Measurements from ENCODE around the gene IL1RAPL1. TPM values are rescaled to one million over a fixed set of nuclear protein-coding genes. Genes with fewer than 3 reads are reported as not detected.

IL1RAPL1 gene
- total RNA-seq, 5 donors from 2014 or later (not counting 1 experiment from before 2014, with no cell fraction given): not detected

DNA sequence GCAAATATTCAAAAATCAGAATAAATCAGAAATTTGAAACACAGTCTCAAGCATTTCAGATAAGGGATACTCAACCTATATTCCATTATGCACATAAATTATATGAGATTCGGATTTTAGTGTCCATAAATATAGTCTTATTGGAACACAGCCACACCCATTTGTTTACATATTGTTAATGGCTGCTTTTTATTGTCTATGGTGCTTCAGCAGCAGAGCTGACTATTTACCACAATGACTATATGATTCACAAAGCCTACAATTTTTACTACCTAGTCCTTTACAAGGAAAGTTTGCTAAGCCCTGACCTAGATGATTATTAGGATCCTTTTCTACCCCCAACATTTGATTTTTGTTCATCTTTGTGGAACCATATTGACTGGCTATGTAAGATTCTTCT, 63.9 kb downstream of the IL1RAPL1 start:
- Histone ChIP-seq H3K27me3 (replicated peaks in 1 of 2; ENCODE audit: control insufficient read depth in 2 of 2, extremely low read depth in 1 of 2, insufficient read depth in 2 of 2, low read length in 1 of 2) (no peaks in the 10 kb centered on the region), H3K27ac (ENCODE audit: low read length) (no peak overlapping the region), H3K4me3 (ENCODE audit: control insufficient read depth in 1 of 2, extremely low read depth in 1 of 2, low read length in 1 of 2) (no peak overlapping the region), H3K36me3 (ENCODE audit: control insufficient read depth in 2 of 2, extremely low read depth in 1 of 2, insufficient read depth in 1 of 2, low read length in 1 of 2) (no peaks in the 10 kb centered on the region), H3K4me1 (ENCODE audit: control insufficient read depth in 1 of 2, extremely low read depth in 1 of 2, insufficient read depth in 2 of 2, low read length in 2 of 2) (no peaks in the 10 kb centered on the region), H3K9me3 (no peaks in the 10 kb centered on the region)
- H3K9me3 Mint-ChIP-seq: peaks cover 0 to 7% (median 3%) of the 10 kb centered on the region in 3 donors
- POLR2A ChIA-PET: no interaction called here
- H3K4me1 Mint-ChIP-seq: no peaks in the 10 kb centered on the region
- no peak overlapping the region for H3K27ac Mint-ChIP-seq
- DNase-seq (no peak), ATAC-seq (replicated peaks in 1 of 4) (no peak)
- WGBS (ENCODE audit: insufficient coverage): no CpG with 5 or more reads among the region's 1 CpG
- no peak overlapping the region for H3K4me3 Mint-ChIP-seq
- CTCF ChIA-PET: no interaction called here
- H3K36me3 Mint-ChIP-seq: no peaks in the 10 kb centered on the region
- H3K27me3 Mint-ChIP-seq: no peaks in the 10 kb centered on the region

DNA sequence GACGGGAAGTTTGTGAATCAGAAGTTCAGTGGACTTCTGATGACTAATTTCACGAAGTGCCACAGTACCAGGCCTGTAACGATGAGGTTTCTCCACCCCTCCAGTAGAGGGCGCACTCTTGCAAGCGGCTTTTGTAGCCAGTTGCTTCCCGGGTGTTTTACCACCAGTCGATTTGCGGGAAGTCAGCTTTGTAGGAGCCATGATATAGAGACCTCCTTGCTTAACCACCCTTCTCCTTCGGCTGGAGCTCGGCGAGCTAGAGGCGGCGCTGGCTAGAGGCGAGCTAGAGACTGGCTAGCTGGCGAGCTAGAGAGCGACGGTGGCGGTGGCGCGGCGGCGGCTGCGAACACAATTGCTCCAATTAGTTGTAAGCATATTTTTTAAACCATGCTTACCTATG, 72.0 kb downstream of the IL1RAPL1 start:
- H3K9me3 Mint-ChIP-seq: no peaks in the 10 kb centered on the region
- Histone ChIP-seq H3K36me3 (ENCODE audit: control insufficient read depth in 2 of 2, extremely low read depth in 1 of 2, insufficient read depth in 1 of 2, low read length in 1 of 2) (no peaks in the 10 kb centered on the region), H3K4me3 (ENCODE audit: control insufficient read depth in 1 of 2, extremely low read depth in 1 of 2, low read length in 1 of 2) (no peak overlapping the region), H3K27ac (ENCODE audit: low read length) (no peak overlapping the region), H3K9me3 (no peaks in the 10 kb centered on the region), H3K27me3 (replicated peaks in 1 of 2; ENCODE audit: control insufficient read depth in 2 of 2, extremely low read depth in 1 of 2, insufficient read depth in 2 of 2, low read length in 1 of 2) (no peaks in the 10 kb centered on the region), H3K4me1 (ENCODE audit: control insufficient read depth in 1 of 2, extremely low read depth in 1 of 2, insufficient read depth in 2 of 2, low read length in 2 of 2) (no peaks in the 10 kb centered on the region)
- CTCF ChIA-PET: interaction anchor here in 1 of 2 donors (0.6 to 1.1 kb wide), 5 partner anchors 10 to 1845 kb away, joined by 3 to 9 read pairs (median 4); no protein-coding TSS in a partner anchor
- no peak overlapping the region for H3K27ac Mint-ChIP-seq
- H3K27me3 Mint-ChIP-seq: no peaks in the 10 kb centered on the region
- no CpG with 5 or more reads among the region's 23 CpGs for WGBS (ENCODE audit: insufficient coverage)
- H3K36me3 Mint-ChIP-seq: no peaks in the 10 kb centered on the region
- H3K4me1 Mint-ChIP-seq: no peaks in the 10 kb centered on the region
- DNase-seq (peak in 1 of 35 experiments; percentile 0), ATAC-seq (replicated peaks in 1 of 4) (no peak)
- POLR2A ChIA-PET: no interaction called here
- no peak overlapping the region for H3K4me3 Mint-ChIP-seq

DNA sequence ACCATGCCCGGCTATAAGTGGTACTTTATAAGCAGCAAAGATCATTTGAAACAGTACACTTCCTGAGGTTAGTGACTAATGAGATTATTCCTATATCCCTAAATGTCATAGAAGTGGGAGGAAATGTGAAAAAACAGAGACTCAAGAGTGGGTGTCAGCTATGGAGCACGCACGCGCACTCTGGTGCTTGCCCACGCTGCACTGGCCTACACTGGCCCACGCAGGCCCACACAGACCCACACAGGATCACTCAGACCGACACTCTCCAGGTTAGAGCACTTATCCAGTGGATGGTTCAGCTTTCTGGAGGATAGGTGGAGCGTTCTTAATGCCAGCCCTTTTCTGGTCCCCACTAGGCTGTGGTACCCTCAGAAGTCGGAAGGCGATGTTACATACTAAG, 78.5 kb downstream of the IL1RAPL1 start:
- no peaks in the 10 kb centered on the region for H3K36me3 Mint-ChIP-seq
- no peak for ATAC-seq (replicated peaks in 1 of 4)
- WGBS (ENCODE audit: insufficient coverage): 90% methylated on average over 2 of the region's 10 CpGs
- no peak overlapping the region for H3K27ac Mint-ChIP-seq
- Histone ChIP-seq H3K9me3 (no peaks in the 10 kb centered on the region), H3K4me1 (ENCODE audit: control insufficient read depth in 1 of 2, extremely low read depth in 1 of 2, insufficient read depth in 2 of 2, low read length in 2 of 2) (no peaks in the 10 kb centered on the region), H3K27ac (ENCODE audit: low read length) (no peak overlapping the region), H3K27me3 (replicated peaks in 1 of 2; ENCODE audit: control insufficient read depth in 2 of 2, extremely low read depth in 1 of 2, insufficient read depth in 2 of 2, low read length in 1 of 2) (no peaks in the 10 kb centered on the region), H3K36me3 (ENCODE audit: control insufficient read depth in 2 of 2, extremely low read depth in 1 of 2, insufficient read depth in 1 of 2, low read length in 1 of 2) (no peaks in the 10 kb centered on the region), H3K4me3 (ENCODE audit: control insufficient read depth in 1 of 2, extremely low read depth in 1 of 2, low read length in 1 of 2) (no peak overlapping the region)
- H3K27me3 Mint-ChIP-seq: no peaks in the 10 kb centered on the region
- H3K9me3 Mint-ChIP-seq: peaks cover 0 to 3% (median 0%) of the 10 kb centered on the region in 3 donors
- no peaks in the 10 kb centered on the region for H3K4me1 Mint-ChIP-seq
- CTCF ChIA-PET: no interaction called here
- DNase-seq: no peak
- H3K4me3 Mint-ChIP-seq: no peak overlapping the region
- POLR2A ChIA-PET: no interaction called here

DNA sequence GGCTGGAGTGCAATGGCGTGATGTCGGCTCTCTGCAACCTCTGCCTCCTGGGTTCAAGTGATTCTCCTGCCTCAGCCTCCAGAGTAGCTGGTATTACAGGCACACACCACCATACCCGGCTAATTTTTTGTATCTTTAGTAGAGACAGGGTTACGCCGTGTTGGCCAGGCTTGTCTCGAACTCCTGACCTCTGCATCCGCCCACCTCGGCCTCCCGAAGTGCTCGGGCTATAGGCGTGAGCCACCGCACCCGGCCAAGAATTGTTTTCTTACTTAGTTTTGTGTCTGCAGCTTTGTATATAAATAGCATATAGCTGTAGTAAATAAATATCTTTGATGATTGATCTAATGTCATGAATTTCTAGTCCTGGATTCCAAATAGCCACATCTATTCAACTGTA, 81.1 kb downstream of the IL1RAPL1 start:
- Mint-ChIP-seq H3K4me3 (no peak overlapping the region), H3K36me3 (no peaks in the 10 kb centered on the region), H3K27me3 (peaks cover 0 to 5% of the 10 kb centered on the region in 2 donors), H3K9me3 (peaks cover 0 to 3% (median 0%) of the 10 kb centered on the region in 3 donors), H3K4me1 (no peaks in the 10 kb centered on the region), H3K27ac (no peak overlapping the region)
- WGBS (ENCODE audit: insufficient coverage): no CpG with 5 or more reads among the region's 13 CpGs
- Histone ChIP-seq H3K9me3 (no peaks in the 10 kb centered on the region), H3K27me3 (replicated peaks in 1 of 2; ENCODE audit: control insufficient read depth in 2 of 2, extremely low read depth in 1 of 2, insufficient read depth in 2 of 2, low read length in 1 of 2) (no peaks in the 10 kb centered on the region), H3K36me3 (ENCODE audit: control insufficient read depth in 2 of 2, extremely low read depth in 1 of 2, insufficient read depth in 1 of 2, low read length in 1 of 2) (no peaks in the 10 kb centered on the region), H3K4me1 (ENCODE audit: control insufficient read depth in 1 of 2, extremely low read depth in 1 of 2, insufficient read depth in 2 of 2, low read length in 2 of 2) (no peaks in the 10 kb centered on the region), H3K4me3 (ENCODE audit: control insufficient read depth in 1 of 2, extremely low read depth in 1 of 2, low read length in 1 of 2) (no peak overlapping the region), H3K27ac (ENCODE audit: low read length) (no peak overlapping the region)
- ChIA-PET CTCF (no interaction called here), POLR2A (interaction anchor here in 1 of 2 donors (0.7 kb wide), 1 partner anchor 37 kb away, joined by 3 read pairs; no protein-coding TSS in a partner anchor)
- ATAC-seq (replicated peaks in 1 of 4) (no peak), DNase-seq (no peak)

DNA sequence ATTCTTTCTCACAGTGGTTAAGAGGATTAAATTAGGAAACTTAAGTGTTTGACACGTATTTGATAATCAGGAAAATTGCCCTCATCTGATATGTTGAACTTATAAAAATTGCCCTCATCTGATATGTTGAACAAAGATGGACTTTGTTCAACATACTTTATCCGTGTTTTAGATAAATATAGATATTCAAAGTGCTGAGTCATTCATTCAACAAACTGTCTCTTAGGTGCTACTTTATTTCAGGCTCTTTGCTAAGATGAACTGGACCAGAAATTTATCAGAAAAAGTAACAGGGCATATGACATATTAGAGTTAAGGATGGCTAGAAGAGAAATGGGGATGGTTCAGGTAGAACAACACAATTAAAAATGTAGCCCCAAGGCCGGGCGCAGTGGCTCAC, 81.7 kb downstream of the IL1RAPL1 start:
- no CpG with 5 or more reads among the region's 4 CpGs for WGBS (ENCODE audit: insufficient coverage)
- Mint-ChIP-seq H3K9me3 (peaks cover 0 to 3% (median 0%) of the 10 kb centered on the region in 3 donors), H3K27me3 (peaks cover 0 to 5% of the 10 kb centered on the region in 2 donors), H3K27ac (no peak overlapping the region), H3K4me1 (no peaks in the 10 kb centered on the region), H3K4me3 (no peak overlapping the region), H3K36me3 (no peaks in the 10 kb centered on the region)
- DNase-seq (no peak), ATAC-seq (replicated peaks in 1 of 4) (no peak)
- ChIA-PET CTCF (no interaction called here), POLR2A (no interaction called here)
- Histone ChIP-seq H3K4me1 (ENCODE audit: control insufficient read depth in 1 of 2, extremely low read depth in 1 of 2, insufficient read depth in 2 of 2, low read length in 2 of 2) (no peaks in the 10 kb centered on the region), H3K27ac (ENCODE audit: low read length) (no peak overlapping the region), H3K4me3 (ENCODE audit: control insufficient read depth in 1 of 2, extremely low read depth in 1 of 2, low read length in 1 of 2) (no peak overlapping the region), H3K9me3 (no peaks in the 10 kb centered on the region), H3K36me3 (ENCODE audit: control insufficient read depth in 2 of 2, extremely low read depth in 1 of 2, insufficient read depth in 1 of 2, low read length in 1 of 2) (no peaks in the 10 kb centered on the region), H3K27me3 (replicated peaks in 1 of 2; ENCODE audit: control insufficient read depth in 2 of 2, extremely low read depth in 1 of 2, insufficient read depth in 2 of 2, low read length in 1 of 2) (no peaks in the 10 kb centered on the region)

DNA sequence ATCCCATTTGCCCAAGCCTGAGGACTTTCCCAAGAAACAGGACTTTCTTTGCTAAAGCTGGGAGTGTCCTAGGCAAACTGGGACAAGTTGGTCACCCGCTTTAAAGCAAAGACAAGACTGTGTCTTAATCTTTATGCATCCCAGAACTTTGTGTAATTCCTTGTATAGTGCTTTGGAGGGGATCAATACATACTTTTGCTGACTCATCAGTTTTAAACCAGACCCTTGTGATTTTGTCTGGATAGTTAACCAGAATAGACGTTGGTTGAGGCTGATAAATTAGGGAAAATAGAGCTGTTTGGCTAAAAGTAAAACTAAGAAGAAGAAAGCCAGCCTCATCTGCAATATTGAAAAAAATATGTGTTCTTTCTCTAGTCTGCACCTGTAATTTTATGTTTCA, 82.8 kb downstream of the IL1RAPL1 start:
- Histone ChIP-seq H3K27me3 (replicated peaks in 1 of 2; ENCODE audit: control insufficient read depth in 2 of 2, extremely low read depth in 1 of 2, insufficient read depth in 2 of 2, low read length in 1 of 2) (no peaks in the 10 kb centered on the region), H3K4me1 (ENCODE audit: control insufficient read depth in 1 of 2, extremely low read depth in 1 of 2, insufficient read depth in 2 of 2, low read length in 2 of 2) (no peaks in the 10 kb centered on the region), H3K9me3 (no peaks in the 10 kb centered on the region), H3K4me3 (ENCODE audit: control insufficient read depth in 1 of 2, extremely low read depth in 1 of 2, low read length in 1 of 2) (no peak overlapping the region), H3K27ac (ENCODE audit: low read length) (no peak overlapping the region), H3K36me3 (ENCODE audit: control insufficient read depth in 2 of 2, extremely low read depth in 1 of 2, insufficient read depth in 1 of 2, low read length in 1 of 2) (no peaks in the 10 kb centered on the region)
- Mint-ChIP-seq H3K27ac (no peak overlapping the region), H3K36me3 (no peaks in the 10 kb centered on the region), H3K9me3 (peaks cover 0 to 3% (median 0%) of the 10 kb centered on the region in 3 donors), H3K27me3 (peaks cover 0 to 5% of the 10 kb centered on the region in 2 donors), H3K4me3 (no peak overlapping the region), H3K4me1 (no peaks in the 10 kb centered on the region)
- CTCF ChIA-PET: no interaction called here
- POLR2A ChIA-PET: no interaction called here
- WGBS (ENCODE audit: insufficient coverage): no CpG with 5 or more reads among the region's 2 CpGs
- no peak for DNase-seq
- ATAC-seq (replicated peaks in 1 of 4): no peak

DNA sequence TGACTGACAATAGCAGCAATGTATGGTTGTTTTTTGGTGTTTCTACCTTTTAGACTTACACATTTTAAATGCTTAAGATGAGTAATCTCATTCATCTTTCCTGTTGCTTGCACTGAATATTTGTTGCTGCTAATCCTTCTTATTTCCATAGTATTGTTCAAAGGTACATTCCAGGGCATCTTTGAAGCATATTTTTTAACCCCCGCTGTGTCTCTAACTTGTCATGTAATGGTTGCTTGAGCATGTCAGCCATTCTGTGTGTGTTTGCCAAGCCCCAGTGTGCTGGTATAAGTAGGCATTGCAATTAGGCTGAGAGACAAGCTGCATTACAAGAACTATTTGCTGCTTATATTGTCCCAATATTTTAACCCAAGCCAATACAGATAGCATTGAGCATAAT, 87.9 kb downstream of the IL1RAPL1 start:
- Histone ChIP-seq H3K27me3 (replicated peaks in 1 of 2; ENCODE audit: control insufficient read depth in 2 of 2, extremely low read depth in 1 of 2, insufficient read depth in 2 of 2, low read length in 1 of 2) (no peaks in the 10 kb centered on the region), H3K4me1 (ENCODE audit: control insufficient read depth in 1 of 2, extremely low read depth in 1 of 2, insufficient read depth in 2 of 2, low read length in 2 of 2) (no peaks in the 10 kb centered on the region), H3K9me3 (no peaks in the 10 kb centered on the region), H3K4me3 (ENCODE audit: control insufficient read depth in 1 of 2, extremely low read depth in 1 of 2, low read length in 1 of 2) (no peak overlapping the region), H3K27ac (ENCODE audit: low read length) (no peak overlapping the region), H3K36me3 (ENCODE audit: control insufficient read depth in 2 of 2, extremely low read depth in 1 of 2, insufficient read depth in 1 of 2, low read length in 1 of 2) (no peaks in the 10 kb centered on the region)
- ChIA-PET CTCF (no interaction called here), POLR2A (no interaction called here)
- no peak for ATAC-seq (replicated peaks in 1 of 4)
- no peak for DNase-seq
- no CpG with 5 or more reads among the region's 1 CpG for WGBS (ENCODE audit: insufficient coverage)
- Mint-ChIP-seq H3K27ac (no peak overlapping the region), H3K27me3 (peaks cover 0 to 5% of the 10 kb centered on the region in 2 donors), H3K9me3 (peaks cover 0 to 4% (median 2%) of the 10 kb centered on the region in 3 donors), H3K4me3 (no peak overlapping the region), H3K36me3 (no peaks in the 10 kb centered on the region), H3K4me1 (no peaks in the 10 kb centered on the region)

Data from T-cell (primary cell).